Omental fat pad (tissue), 4 donors: Measurements from ENCODE around the gene CREB3L1. TPM values are rescaled to one million over a fixed set of nuclear protein-coding genes. Genes with fewer than 3 reads are reported as not detected.

Source experiments
- ATAC-seq: fragments of 150-250 bp; one replicate; pipeline ENCODE4 v1.9.1; 2016; ENCODE audit warnings: mild to moderate bottlenecking, moderate library complexity; ENCODE audit not compliant: low FRiP score
- DNase-seq: peaks from one replicate; pipeline ENCODE4 v3.0.0-alpha.2; 2019; ENCODE audit warnings: low spot score
- CTCF ChIP-seq, 3 donors: fragments of 450-650 bp; IDR thresholded peaks; one replicate each; pipeline ENCODE4 v1.5.1; 2016 to 2017; ENCODE audit warnings: antibody characterized with exemption in 3 of 3, mild to moderate bottlenecking in 3 of 3, moderate library complexity in 2 of 3
- total RNA-seq, 4 donors: library from RNA; depleted of rRNA; stranded (reverse); fragments of >200 nt; gene quantifications; one replicate each; pipeline ENCODE4 v1.1.0, GENCODE V29; 2016

Gene CREB3L1
- total RNA-seq, 4 donors from 2014 or later: 0.94 to 8.7 (median 2.8) TPM

- DNase-seq (peak; percentile 39), ATAC-seq (peak; percentile 56)
- TF ChIP-seq CTCF (IDR thresholded peaks at IDR 0.05): no peak
These were observed 39.1 kb upstream of the CREB3L1 start for GRCh38 chr11:46238078-46238966.

- TF ChIP-seq CTCF (IDR thresholded peaks at IDR 0.05): peak in 2 of 3 donors; percentile 78 to 94
- ATAC-seq (peak; percentile 76), DNase-seq (peak; percentile 61)
These were observed 38.3 kb upstream of the CREB3L1 start for GRCh38 chr11:46238967-46239800.

- TF ChIP-seq CTCF (IDR thresholded peaks at IDR 0.05): no peak
These were observed 37.7 kb upstream of the CREB3L1 start for GRCh38 chr11:46239801-46240061.

GRCh38 chr11:46240371-46240770, 37.1 kb upstream of the CREB3L1 start:
- TF ChIP-seq CTCF (IDR thresholded peaks at IDR 0.05): no peak
- DNase-seq (no peak), ATAC-seq (no peak)

More at GRCh38 chr11:46239801-46240061, 37.7 kb upstream of the CREB3L1 start:
- ATAC-seq: no peak
- DNase-seq: no peak

- no peak for DNase-seq
- TF ChIP-seq CTCF (IDR thresholded peaks at IDR 0.05): no peak
- ATAC-seq: no peak
These were observed 36.6 kb upstream of the CREB3L1 start for GRCh38 chr11:46240861-46241260.

- TF ChIP-seq CTCF (IDR thresholded peaks at IDR 0.05): no peak
- no peak for ATAC-seq
- no peak for DNase-seq
These were observed 35.2 kb upstream of the CREB3L1 start for GRCh38 chr11:46242041-46242951.
